WTC11 (cell line): ENCODE results near the gene PPFIBP1. TPM values are rescaled to one million over a fixed set of nuclear protein-coding genes. Genes with fewer than 3 reads are reported as not detected.

Experiments used
- ATAC-seq: fragments of 200-7000 bp; cut with Tn5 transposase; 2 replicates; pipeline ENCODE4 v1.10.0; 2021; ENCODE audit warnings: mild to moderate bottlenecking, moderate library complexity
- CTCF ChIA-PET: fragments of 300-600 bp; sonication (Branson Sonifier 250); formaldehyde crosslinking; loops from one replicate; lab custom pipeline; 2021; ENCODE audit warnings: antibody characterized with exemption; lab: Charles Lee
- POLR2A ChIA-PET: fragments of 350-600 bp; sonication (Branson Sonifier 250); formaldehyde crosslinking; loops from one replicate; lab custom pipeline; 2021; ENCODE audit warnings: antibody characterized with exemption; lab: Charles Lee
- DNase-seq: peaks from one replicate; pipeline ENCODE4 v3.0.0; 2021; ENCODE audit warnings: low spot score
- H3K27ac Mint-ChIP-seq: 2 replicates; pipeline ENCODE4 v1.8.0; 2021; ENCODE audit warnings: mixed read lengths
- H3K27me3 Mint-ChIP-seq: 2 replicates; pipeline ENCODE4 v1.8.0; 2021; ENCODE audit warnings: low read depth, mild to moderate bottlenecking, moderate library complexity, mixed read lengths
- H3K36me3 Mint-ChIP-seq: 2 replicates; pipeline ENCODE4 v1.8.0; 2021; ENCODE audit warnings: mixed read lengths
- H3K4me1 Mint-ChIP-seq: 2 replicates; pipeline ENCODE4 v1.8.0; 2022; ENCODE audit warnings: mixed read lengths
- H3K4me3 Mint-ChIP-seq: 2 replicates; pipeline ENCODE4 v1.8.0; 2021; ENCODE audit warnings: mild to moderate bottlenecking, moderate library complexity, mixed read lengths
- H3K9me3 Mint-ChIP-seq: 2 replicates; pipeline ENCODE4 v1.8.0; 2021; ENCODE audit warnings: mixed read lengths
- AR ChIP-seq: fragments of 250-450 bp; sonication (Bioruptor Pico); IDR thresholded peaks from 2 replicates; pipeline ENCODE4 v1.9.0; 2021; ENCODE audit warnings: mild to moderate bottlenecking
- ATF1 ChIP-seq: sonication (generic); formaldehyde crosslinking; IDR thresholded peaks from 2 replicates; pipeline ENCODE4 v1.8.1; 2023; ENCODE audit warnings: mild to moderate bottlenecking, moderate library complexity, missing genetic modification reagents
- CREB1 ChIP-seq: sonication (generic); formaldehyde crosslinking; IDR thresholded peaks from 2 replicates; pipeline ENCODE4 v1.8.0; 2023; ENCODE audit warnings: mild to moderate bottlenecking, missing genetic modification reagents
- CREM ChIP-seq: sonication (generic); formaldehyde crosslinking; IDR thresholded peaks from 2 replicates; pipeline ENCODE4 v1.8.1; 2022; ENCODE audit warnings: mild to moderate bottlenecking, missing genetic modification reagents, moderate library complexity
- ESRRA ChIP-seq: sonication (generic); formaldehyde crosslinking; IDR thresholded peaks from 2 replicates; pipeline ENCODE4 v1.8.1; 2022; ENCODE audit warnings: mild to moderate bottlenecking, missing genetic modification reagents, borderline replicate concordance
- FOXJ3 ChIP-seq: sonication (generic); formaldehyde crosslinking; IDR thresholded peaks from 2 replicates; pipeline ENCODE4 v1.9.0; 2021; ENCODE audit warnings: missing genetic modification reagents, mild to moderate bottlenecking, borderline replicate concordance
- HMGXB4 ChIP-seq: sonication (generic); formaldehyde crosslinking; IDR thresholded peaks from 2 replicates; pipeline ENCODE4 v1.8.1; 2023; ENCODE audit warnings: mild to moderate bottlenecking, moderate library complexity, missing genetic modification reagents
- IRF2 ChIP-seq: sonication (generic); formaldehyde crosslinking; IDR thresholded peaks from 2 replicates; pipeline ENCODE4 v1.8.0; 2022; ENCODE audit warnings: low read depth, missing genetic modification reagents, borderline replicate concordance
- KAT7 ChIP-seq: sonication (generic); formaldehyde crosslinking; IDR thresholded peaks from 2 replicates; pipeline ENCODE4 v1.8.1; 2023; ENCODE audit warnings: missing genetic modification reagents, mild to moderate bottlenecking, borderline replicate concordance
- MYBL2 ChIP-seq: sonication (generic); formaldehyde crosslinking; IDR thresholded peaks from 2 replicates; pipeline ENCODE4 v1.8.1; 2023; ENCODE audit warnings: mild to moderate bottlenecking, moderate library complexity, missing genetic modification reagents
- OVOL2 ChIP-seq: fragments of 250-450 bp; sonication (Bioruptor Pico); IDR thresholded peaks from 2 replicates; pipeline ENCODE4 v1.9.0; 2021; ENCODE audit warnings: mild to moderate bottlenecking, borderline replicate concordance
- PREB ChIP-seq: sonication (generic); formaldehyde crosslinking; IDR thresholded peaks from 2 replicates; pipeline ENCODE4 v1.8.1; 2022; ENCODE audit warnings: mild to moderate bottlenecking, missing genetic modification reagents, moderate library complexity, borderline replicate concordance
- RELA ChIP-seq: sonication (generic); formaldehyde crosslinking; IDR thresholded peaks from 2 replicates; pipeline ENCODE4 v1.8.1; 2022; ENCODE audit warnings: missing genetic modification reagents, mild to moderate bottlenecking, borderline replicate concordance
- RORB ChIP-seq: fragments of 250-450 bp; sonication (Bioruptor Pico); IDR thresholded peaks from 2 replicates; pipeline ENCODE4 v1.9.0; 2021; ENCODE audit warnings: mild to moderate bottlenecking
- TCF7 ChIP-seq: sonication (generic); formaldehyde crosslinking; IDR thresholded peaks from 2 replicates; pipeline ENCODE4 v1.8.0; 2022; ENCODE audit warnings: mild to moderate bottlenecking, low read depth, missing genetic modification reagents, moderate library complexity
- TP53 ChIP-seq: sonication (generic); formaldehyde crosslinking; IDR thresholded peaks from 2 replicates; pipeline ENCODE4 v1.8.1; 2023; ENCODE audit warnings: mild to moderate bottlenecking, missing genetic modification reagents
- ZMAT4 ChIP-seq: fragments of 250-450 bp; sonication (Bioruptor Pico); IDR thresholded peaks from 2 replicates; pipeline ENCODE4 v1.9.0; 2021; ENCODE audit warnings: mild to moderate bottlenecking
- ZNF423 ChIP-seq: fragments of 250-450 bp; sonication (Bioruptor Pico); IDR thresholded peaks from 2 replicates; pipeline ENCODE4 v2.1.2; 2022; ENCODE audit warnings: mild to moderate bottlenecking, moderate library complexity
- ZNF425 ChIP-seq: fragments of 250-450 bp; sonication (Bioruptor Pico); conservative IDR thresholded peaks from 2 replicates; pipeline ENCODE4 v1.9.0; 2021; ENCODE audit warnings: mild to moderate bottlenecking
- total RNA-seq: library from RNA; stranded (reverse); gene quantifications from 3 replicates; pipeline ENCODE4 v1.2.3, GENCODE V29; 2021
- TF ChIP-seq, protein P1 (sequence below): sonication (generic); formaldehyde crosslinking; conservative IDR thresholded peaks from 2 replicates; pipeline ENCODE4 v1.8.1; 2023; ENCODE audit warnings: mild to moderate bottlenecking, low read depth, missing genetic modification reagents, moderate library complexity

The PPFIBP1 gene
- total RNA-seq, 1 experiment from 2014 or later, result 27.7 TPM

- Mint-ChIP-seq H3K9me3 (no peaks in the 10 kb centered on the region), H3K4me1 (peaks cover 50% of the 10 kb centered on the region), H3K27ac (no peak overlapping the region), H3K4me3 (no peak overlapping the region), H3K36me3 (no peaks in the 10 kb centered on the region), H3K27me3 (no peaks in the 10 kb centered on the region)
- ChIA-PET POLR2A (no interaction called here), CTCF (no interaction called here)
- ATAC-seq (no peak), DNase-seq (no peak)
- no peak for TF ChIP-seq CREM (CRISPR knock-in tag)
- TF ChIP-seq CREB1, result no peak
- TF ChIP-seq ESRRA (CRISPR knock-in tag), result no peak
- TF ChIP-seq AR (CRISPR knock-in tag), result no peak
- TF ChIP-seq, protein P1, sequence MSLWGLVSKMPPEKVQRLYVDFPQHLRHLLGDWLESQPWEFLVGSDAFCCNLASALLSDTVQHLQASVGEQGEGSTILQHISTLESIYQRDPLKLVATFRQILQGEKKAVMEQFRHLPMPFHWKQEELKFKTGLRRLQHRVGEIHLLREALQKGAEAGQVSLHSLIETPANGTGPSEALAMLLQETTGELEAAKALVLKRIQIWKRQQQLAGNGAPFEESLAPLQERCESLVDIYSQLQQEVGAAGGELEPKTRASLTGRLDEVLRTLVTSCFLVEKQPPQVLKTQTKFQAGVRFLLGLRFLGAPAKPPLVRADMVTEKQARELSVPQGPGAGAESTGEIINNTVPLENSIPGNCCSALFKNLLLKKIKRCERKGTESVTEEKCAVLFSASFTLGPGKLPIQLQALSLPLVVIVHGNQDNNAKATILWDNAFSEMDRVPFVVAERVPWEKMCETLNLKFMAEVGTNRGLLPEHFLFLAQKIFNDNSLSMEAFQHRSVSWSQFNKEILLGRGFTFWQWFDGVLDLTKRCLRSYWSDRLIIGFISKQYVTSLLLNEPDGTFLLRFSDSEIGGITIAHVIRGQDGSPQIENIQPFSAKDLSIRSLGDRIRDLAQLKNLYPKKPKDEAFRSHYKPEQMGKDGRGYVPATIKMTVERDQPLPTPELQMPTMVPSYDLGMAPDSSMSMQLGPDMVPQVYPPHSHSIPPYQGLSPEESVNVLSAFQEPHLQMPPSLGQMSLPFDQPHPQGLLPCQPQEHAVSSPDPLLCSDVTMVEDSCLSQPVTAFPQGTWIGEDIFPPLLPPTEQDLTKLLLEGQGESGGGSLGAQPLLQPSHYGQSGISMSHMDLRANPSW, result no peak
- TF ChIP-seq OVOL2 (CRISPR knock-in tag), result no peak
- no peak for TF ChIP-seq KAT7 (CRISPR knock-in tag)
- no peak for TF ChIP-seq RORB (CRISPR knock-in tag)
- TF ChIP-seq TP53, result no peak
- TF ChIP-seq MYBL2 (CRISPR knock-in tag), result no peak
- no peak for TF ChIP-seq ATF1 (CRISPR knock-in tag)
- TF ChIP-seq ZNF425 (CRISPR knock-in tag), result no peak
- TF ChIP-seq ZMAT4 (CRISPR knock-in tag), result no peak
- TF ChIP-seq TCF7 (CRISPR knock-in tag), result no peak
Observed at GRCh38 chr12:27551172-27551840, 27.3 kb downstream of the PPFIBP1 start.

DNA sequence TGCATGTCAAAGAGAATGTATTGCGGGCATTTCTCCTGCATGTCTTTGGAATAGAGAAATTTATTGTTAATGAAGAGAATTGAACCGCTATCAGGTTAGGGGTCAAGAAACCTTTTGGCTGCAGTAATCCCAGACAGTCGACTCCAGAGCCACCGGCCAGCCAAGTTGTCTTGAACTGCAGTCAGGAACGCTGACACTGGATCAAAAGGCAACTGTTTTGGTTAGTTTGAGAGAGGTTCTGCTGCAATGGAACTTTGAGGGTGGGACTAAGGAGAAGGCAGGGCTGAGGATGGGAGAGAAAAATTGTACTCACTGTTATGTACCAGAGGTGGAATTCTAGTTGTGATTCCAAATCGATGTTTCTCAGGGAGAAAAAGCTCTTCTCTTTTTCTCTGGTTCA, 28.2 kb downstream of the PPFIBP1 start:
- ChIA-PET POLR2A (no interaction called here), CTCF (no interaction called here)
- TF ChIP-seq HMGXB4 (CRISPR knock-in tag), result no peak
- no peak for TF ChIP-seq IRF2 (CRISPR knock-in tag)
- no peak for TF ChIP-seq PREB (CRISPR knock-in tag)
- no peak for TF ChIP-seq RELA (CRISPR knock-in tag)
- TF ChIP-seq TP53, result no peak
- TF ChIP-seq FOXJ3, result no peak
- TF ChIP-seq ZNF423 (CRISPR knock-in tag), result no peak
- Mint-ChIP-seq H3K27ac (no peak overlapping the region), H3K27me3 (no peaks in the 10 kb centered on the region), H3K4me1 (peaks cover 53% of the 10 kb centered on the region), H3K9me3 (no peaks in the 10 kb centered on the region), H3K4me3 (no peak overlapping the region), H3K36me3 (no peaks in the 10 kb centered on the region)
- DNase-seq (no peak), ATAC-seq (no peak)
